DMS53 treated with DMSO at 0.1 percent for 48 hours (cell line): Measurements from ENCODE around the gene CENPU.
"Not testable (repeated sequence)": the region's sequence is repeated elsewhere in the genome, so short reads cannot be mapped to it uniquely, and the experiment has no call there.

Experiments
- DNase-seq: peaks from one replicate; lab custom pipeline; 2025; ENCODE audit not compliant: unreplicated experiment; lab: John Stamatoyannopoulos, UW

The CENPU gene

GRCh38 chr4:184668511-184669114 is 65.3 kb downstream of the CENPU start:
- no peak for DNase-seq

- no peak for DNase-seq
Observed at GRCh38 chr4:184668096-184668495, 65.8 kb downstream of the CENPU start.

- no peak for DNase-seq
Observed at GRCh38 chr4:184666670-184667069, 67.2 kb downstream of the CENPU start.

- no peak for DNase-seq
Observed at GRCh38 chr4:184664445-184665210, 69.3 kb downstream of the CENPU start.

GRCh38 chr4:184662236-184662635 is 71.7 kb downstream of the CENPU start:
- DNase-seq, result no peak

GRCh38 chr4:184660978-184661377 is 72.9 kb downstream of the CENPU start:
- no peak for DNase-seq

- not testable (repeated sequence) for DNase-seq
Observed at GRCh38 chr4:184657820-184658219, 76.1 kb downstream of the CENPU start.

- DNase-seq, result no peak
Observed at GRCh38 chr4:184657144-184657543, 76.8 kb downstream of the CENPU start.

- no peak for DNase-seq
Observed at GRCh38 chr4:184655889-184656869, 77.7 kb downstream of the CENPU start.

GRCh38 chr4:184653650-184654049 is 80.2 kb downstream of the CENPU start:
- no peak for DNase-seq

GRCh38 chr4:184652681-184653080 is 81.2 kb downstream of the CENPU start:
- not testable (repeated sequence) for DNase-seq

GRCh38 chr4:184651899-184652298 is 82.0 kb downstream of the CENPU start:
- no peak for DNase-seq

- peak; percentile 31 for DNase-seq
Observed at GRCh38 chr4:184649971-184650855, 83.7 kb downstream of the CENPU start.

GRCh38 chr4:184649026-184649970 is 84.6 kb downstream of the CENPU start, which contains the start of the genes CASP3 and PRIMPOL:
Gene CASP3 (minus strand): TSS chr4:184649447. CDS start chr4:184638453, 10,994 bp downstream.
Gene PRIMPOL (plus strand): TSS chr4:184649738. CDS start chr4:184657141, 7,403 bp downstream.
- DNase-seq, result peak; percentile 93

GRCh38 chr4:184648313-184649025 is 85.4 kb downstream of the CENPU start:
- DNase-seq, result peak; percentile 27

GRCh38 chr4:184648054-184648312 is 85.9 kb downstream of the CENPU start:
- no peak for DNase-seq

GRCh38 chr4:184647266-184648053 is 86.4 kb downstream of the CENPU start:
- DNase-seq, result no peak
